Loucy (cell line): ENCODE results near the gene HSPA9.

ENCODE experiments used
- EZH2phosphoT487 ChIP-seq: fragments of 200-600 bp; IDR thresholded peaks from 2 replicates; pipeline ENCODE4 v1.6.1; 2018; ENCODE audit warnings: antibody characterized with exemption, mild to moderate bottlenecking, moderate library complexity, borderline replicate concordance
- TF ChIP-seq, protein P1 (sequence below): fragments of 200-600 bp; sonication (generic); conservative IDR thresholded peaks from 2 replicates; pipeline ENCODE4 v1.5.1; 2014; ENCODE audit warnings: mild to moderate bottlenecking, antibody characterized with exemption, low read length

DNA sequence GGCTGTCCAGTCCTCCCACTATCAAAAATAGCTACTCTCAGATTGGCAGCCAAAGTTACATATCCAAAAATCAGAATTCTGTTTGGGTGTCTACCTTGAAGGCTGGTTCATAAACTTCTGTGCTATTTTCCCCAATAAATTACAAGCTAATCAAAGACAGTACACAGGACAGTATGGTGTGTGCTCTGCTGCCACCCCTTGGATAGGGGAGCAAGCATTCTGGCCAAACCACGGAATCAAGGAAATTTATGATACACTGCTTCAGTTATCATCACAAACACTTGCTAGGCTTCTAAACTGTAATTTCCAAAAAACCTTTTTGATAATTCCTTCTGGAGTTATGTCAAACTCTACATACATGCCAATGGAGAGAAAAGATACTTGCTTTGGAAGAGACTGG, 48.0 kb downstream of the HSPA9 start:
- TF ChIP-seq, protein P1, sequence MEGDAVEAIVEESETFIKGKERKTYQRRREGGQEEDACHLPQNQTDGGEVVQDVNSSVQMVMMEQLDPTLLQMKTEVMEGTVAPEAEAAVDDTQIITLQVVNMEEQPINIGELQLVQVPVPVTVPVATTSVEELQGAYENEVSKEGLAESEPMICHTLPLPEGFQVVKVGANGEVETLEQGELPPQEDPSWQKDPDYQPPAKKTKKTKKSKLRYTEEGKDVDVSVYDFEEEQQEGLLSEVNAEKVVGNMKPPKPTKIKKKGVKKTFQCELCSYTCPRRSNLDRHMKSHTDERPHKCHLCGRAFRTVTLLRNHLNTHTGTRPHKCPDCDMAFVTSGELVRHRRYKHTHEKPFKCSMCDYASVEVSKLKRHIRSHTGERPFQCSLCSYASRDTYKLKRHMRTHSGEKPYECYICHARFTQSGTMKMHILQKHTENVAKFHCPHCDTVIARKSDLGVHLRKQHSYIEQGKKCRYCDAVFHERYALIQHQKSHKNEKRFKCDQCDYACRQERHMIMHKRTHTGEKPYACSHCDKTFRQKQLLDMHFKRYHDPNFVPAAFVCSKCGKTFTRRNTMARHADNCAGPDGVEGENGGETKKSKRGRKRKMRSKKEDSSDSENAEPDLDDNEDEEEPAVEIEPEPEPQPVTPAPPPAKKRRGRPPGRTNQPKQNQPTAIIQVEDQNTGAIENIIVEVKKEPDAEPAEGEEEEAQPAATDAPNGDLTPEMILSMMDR: no peak
- no peak for TF ChIP-seq EZH2phosphoT487
